ENCODE results near the gene SEMA4A. TPM values are rescaled to one million over a fixed set of nuclear protein-coding genes. Genes with fewer than 3 reads are reported as not detected.

SEMA4A gene
- polyA plus RNA-seq, 4 donors: 18.3 to 24.5 (median 22.1) TPM

DNA sequence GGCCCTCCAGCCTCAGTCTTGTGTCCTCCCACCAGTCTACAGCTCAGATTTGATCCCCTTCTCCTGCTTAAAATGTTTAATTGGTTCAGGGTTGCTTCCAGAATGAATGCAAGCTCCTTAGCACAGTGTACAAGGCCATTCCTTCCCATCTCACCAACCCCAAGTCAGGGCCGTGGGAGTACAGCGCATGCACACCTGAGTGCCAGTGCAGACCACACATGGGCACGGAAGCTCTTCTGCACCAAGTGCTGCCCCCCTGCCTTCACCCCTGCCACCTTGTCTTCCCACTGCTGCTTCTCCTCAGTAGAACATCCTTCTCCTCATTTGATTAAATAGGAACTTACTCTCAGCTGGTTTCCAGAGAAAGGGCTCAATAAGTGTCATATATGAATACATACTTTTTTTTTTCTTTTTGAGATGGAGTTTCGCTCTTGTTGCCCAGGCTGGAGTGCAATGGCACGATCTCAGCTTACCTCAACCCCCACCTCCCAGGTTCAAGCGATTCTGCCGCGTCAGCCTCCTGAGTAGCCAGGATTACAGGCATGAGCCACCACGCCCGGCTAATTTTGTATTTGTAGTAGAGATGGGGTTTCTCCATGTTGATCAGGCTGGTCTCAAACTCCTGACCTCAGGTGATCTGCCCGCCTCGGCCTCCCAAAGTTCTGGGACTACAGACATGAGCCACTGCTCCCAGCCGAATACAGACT, 68.8 kb downstream of the SEMA4A start:
- no peak for DNase-seq (ENCODE audit: low read depth in 4 of 4, low spot score in 2 of 4)

DNA sequence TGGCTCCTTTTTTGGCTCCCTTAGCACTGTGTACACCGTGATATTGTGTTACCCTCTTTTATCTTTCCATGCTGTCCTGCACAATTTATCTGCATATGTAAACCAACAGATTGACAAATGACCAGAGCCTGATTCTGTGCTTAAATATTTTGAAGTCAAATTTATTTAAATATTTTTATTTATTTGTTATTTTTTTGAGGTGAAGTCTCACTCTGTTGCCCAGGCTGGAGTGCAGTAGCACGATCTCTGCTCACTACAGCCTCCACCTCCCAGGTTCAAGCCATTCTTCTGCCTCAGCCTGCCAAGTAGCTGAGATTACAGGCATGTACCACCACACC, 72.3 kb downstream of the SEMA4A start:
- DNase-seq (ENCODE audit: low read depth in 4 of 4, low spot score in 2 of 4): no peak

DNA sequence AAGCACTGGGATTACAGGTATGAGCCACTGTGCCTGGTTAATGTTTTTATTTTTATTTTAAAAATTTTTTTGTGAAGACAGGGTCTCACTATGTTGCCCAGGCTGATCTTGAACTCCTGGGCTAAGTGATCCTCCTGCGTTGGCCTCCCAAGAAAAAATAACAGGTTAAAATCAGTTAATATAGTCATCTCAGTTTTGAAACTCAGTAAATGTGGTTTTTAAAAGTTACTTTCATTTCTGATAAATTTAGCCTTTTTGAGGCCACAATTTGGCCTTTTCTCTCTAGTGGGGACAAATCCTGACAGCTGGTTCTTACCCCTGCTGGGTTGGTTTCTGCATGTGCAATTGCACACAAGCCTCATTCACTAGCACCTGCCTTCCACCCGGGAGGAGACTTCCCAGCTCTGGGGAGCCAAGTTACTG, 72.7 kb downstream of the SEMA4A start:
- DNase-seq (ENCODE audit: low read depth in 4 of 4, low spot score in 2 of 4): no peak

DNA sequence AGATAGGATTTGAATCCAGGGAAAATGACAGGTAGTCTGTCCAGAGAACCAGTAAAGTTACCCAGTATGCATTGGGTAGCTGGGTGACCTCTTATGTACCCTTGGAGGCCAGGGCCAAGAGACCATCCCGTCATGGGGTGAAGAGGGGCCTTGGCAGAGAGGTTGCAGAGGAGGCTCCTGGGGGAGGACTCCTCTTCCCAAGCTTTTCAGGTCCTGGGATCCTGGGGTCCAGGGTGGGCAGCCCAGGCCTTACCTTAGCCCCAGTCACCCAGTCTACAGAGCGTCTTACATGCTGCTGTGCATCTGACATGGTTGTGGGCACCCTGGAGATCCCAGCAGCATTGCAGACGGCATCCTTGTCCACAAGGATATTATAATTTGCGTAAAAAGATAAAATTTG, 73.4 kb downstream of the SEMA4A start:
- DNase-seq (ENCODE audit: low read depth in 4 of 4, low spot score in 2 of 4): no peak

Other genes with a start within 250 kb of the SEMA4A start
- 10 to 100 TPM; 42.9 to 60.3 (median 47.6) TPM for gene RIT1, start 242.2 kb upstream of the SEMA4A start, polyA plus RNA-seq (ENCODE audit: insufficient read length in 4 of 4)
- 10 to 100 TPM; 39.4 to 88.1 (median 60.5) TPM for gene KHDC4, start 219.2 kb upstream of the SEMA4A start, polyA plus RNA-seq (ENCODE audit: insufficient read length in 4 of 4)
- under 1 TPM; 0.14 to 0.23 (median 0.19) TPM for gene RXFP4, start 211.9 kb upstream of the SEMA4A start, polyA plus RNA-seq (ENCODE audit: insufficient read length in 4 of 4)
- 10 to 100 TPM; 77.9 to 97.8 (median 81.2) TPM for gene ARHGEF2, start 175.0 kb upstream of the SEMA4A start, polyA plus RNA-seq (ENCODE audit: insufficient read length in 4 of 4)
- gene SSR2, start 132.6 kb upstream of the SEMA4A start, polyA plus RNA-seq (ENCODE audit: insufficient read length in 4 of 4): 100 to 1,000 TPM; 349 to 450 (median 397) TPM
- 10 to 100 TPM; 46.9 to 61.7 (median 51.8) TPM for gene UBQLN4, start 99.8 kb upstream of the SEMA4A start, polyA plus RNA-seq (ENCODE audit: insufficient read length in 4 of 4)
- 10 to 100 TPM; 53.9 to 67.9 (median 60.2) TPM for gene LAMTOR2, start 98.8 kb upstream of the SEMA4A start, polyA plus RNA-seq (ENCODE audit: insufficient read length in 4 of 4)
- 10 to 100 TPM; 51.0 to 63.6 (median 55.5) TPM for gene RAB25, start 92.4 kb upstream of the SEMA4A start, polyA plus RNA-seq (ENCODE audit: insufficient read length in 4 of 4)
- 10 to 100 TPM; 40.9 to 53.6 (median 46.9) TPM for gene MEX3A, start 71.1 kb upstream of the SEMA4A start, polyA plus RNA-seq (ENCODE audit: insufficient read length in 4 of 4)
- gene LMNA, start 38.9 kb upstream of the SEMA4A start, polyA plus RNA-seq (ENCODE audit: insufficient read length in 4 of 4): 100 to 1,000 TPM in 3 of 4 donors, 10 to 100 TPM in 1; 81.2 to 114 (median 104) TPM
- 10 to 100 TPM; 23.5 to 32.0 (median 28.6) TPM for gene SLC25A44, start 40.5 kb downstream of the SEMA4A start, polyA plus RNA-seq (ENCODE audit: insufficient read length in 4 of 4)
- 100 to 1,000 TPM in 2 of 4 donors, 10 to 100 TPM in 2; 78.4 to 103 (median 97.6) TPM for gene PMF1, start 59.4 kb downstream of the SEMA4A start, polyA plus RNA-seq (ENCODE audit: insufficient read length in 4 of 4)
- gene BGLAP, start 88.6 kb downstream of the SEMA4A start, polyA plus RNA-seq (ENCODE audit: insufficient read length in 4 of 4): 1 to 10 TPM; 1.0 to 7.5 (median 4.3) TPM
- 1 to 10 TPM; 2.9 to 8.0 (median 4.9) TPM for gene PAQR6, start 94.5 kb downstream of the SEMA4A start, polyA plus RNA-seq (ENCODE audit: insufficient read length in 4 of 4)
- 10 to 100 TPM; 54.5 to 76.2 (median 62.1) TPM for gene SMG5, start 129.2 kb downstream of the SEMA4A start, polyA plus RNA-seq (ENCODE audit: insufficient read length in 4 of 4)
- gene TMEM79, start 130.7 kb downstream of the SEMA4A start, polyA plus RNA-seq (ENCODE audit: insufficient read length in 4 of 4): 1 to 10 TPM; 4.8 to 8.2 (median 7.0) TPM
- 10 to 100 TPM; 54.6 to 73.3 (median 65.4) TPM for gene GLMP, start 142.1 kb downstream of the SEMA4A start, polyA plus RNA-seq (ENCODE audit: insufficient read length in 4 of 4)
- not detected for gene VHLL, start 145.7 kb downstream of the SEMA4A start, polyA plus RNA-seq (ENCODE audit: insufficient read length in 4 of 4)
- 100 to 1,000 TPM; 313 to 386 (median 330) TPM for gene CCT3, start 184.7 kb downstream of the SEMA4A start, polyA plus RNA-seq (ENCODE audit: insufficient read length in 4 of 4)
- 1 to 10 TPM in 3 of 4 donors, under 1 TPM in 1; 0.57 to 2.3 (median 1.6) TPM for gene TSACC, start 184.9 kb downstream of the SEMA4A start, polyA plus RNA-seq (ENCODE audit: insufficient read length in 4 of 4)
- gene RHBG, start 215.6 kb downstream of the SEMA4A start, polyA plus RNA-seq (ENCODE audit: insufficient read length in 4 of 4): 10 to 100 TPM in 3 of 4 donors, 1 to 10 TPM in 1; 8.0 to 24.3 (median 17.0) TPM

Measured in left renal cortex interstitium (tissue), 4 donors.